Measurements from ENCODE around the gene PFKFB2. TPM values are rescaled to one million over a fixed set of nuclear protein-coding genes. Genes with fewer than 3 reads are reported as not detected.

The PFKFB2 gene
- total RNA-seq, 2 experiments from 2014 or later = 4.6 to 4.8 TPM

DNA sequence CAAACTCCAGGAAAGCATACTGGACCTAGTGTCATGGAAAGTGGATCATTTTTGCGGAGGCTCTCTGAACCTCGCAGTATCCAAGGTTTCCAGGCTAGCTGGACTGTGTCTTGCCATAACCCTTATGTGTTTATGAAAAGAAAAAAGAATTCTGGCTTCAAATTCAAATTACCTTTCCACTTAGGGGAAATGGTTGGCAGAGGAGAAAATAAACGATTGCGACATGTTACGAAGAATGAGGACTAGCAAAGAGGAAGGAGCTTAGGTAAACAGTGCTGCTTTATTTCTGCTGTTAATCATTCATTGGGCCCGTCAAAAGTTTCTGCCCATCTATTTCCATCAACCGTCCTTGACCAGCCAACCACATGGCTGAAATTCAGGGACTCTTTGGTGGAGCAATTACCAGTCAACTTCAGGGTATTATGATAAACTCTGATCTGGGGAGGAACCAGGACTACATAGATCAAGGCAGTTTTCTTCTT is 50.9 kb downstream of the PFKFB2 start, which contains the start of gene C4BPA:
Gene C4BPA (plus strand): TSS at position 342 of the 482 bp plus-strand sequence. CDS start 8,793 bp downstream, outside the sequence.
- POLR2A ChIA-PET = no interaction called here

DNA sequence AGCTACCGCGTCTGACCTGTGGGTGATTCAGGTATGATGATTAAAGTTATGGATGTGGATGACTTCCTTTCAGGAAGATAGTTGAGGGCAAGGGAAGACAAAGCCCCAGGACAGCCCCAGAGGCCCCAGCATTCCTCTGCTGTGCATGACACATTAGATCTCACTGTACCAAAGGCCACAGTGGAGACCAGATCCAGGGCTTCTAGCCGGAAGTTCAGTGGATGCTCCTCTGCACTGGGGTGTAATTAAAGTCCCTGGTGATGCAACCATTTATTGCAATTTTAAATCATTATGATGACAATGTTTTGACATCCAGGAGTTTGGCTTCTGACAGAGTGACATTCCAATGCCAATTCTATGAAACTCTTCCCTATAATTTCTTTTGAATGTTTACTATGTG is 55.9 kb downstream of the PFKFB2 start:
- ATAC-seq (ENCODE audit: low read depth) (no peak), DNase-seq (no peak)
- POLR2A ChIA-PET = no interaction called here
- Mint-ChIP-seq H3K27ac (no peak overlapping the region), H3K9me3 (peaks cover 2% of the 10 kb centered on the region), H3K27me3 (peaks cover 20% of the 10 kb centered on the region), H3K4me1 (peaks cover 3% of the 10 kb centered on the region), H3K4me3 (no peak overlapping the region), H3K36me3 (no peaks in the 10 kb centered on the region)

More for the DNA sequence above, 50.9 kb downstream of the PFKFB2 start, which contains the start of gene C4BPA:
- ATAC-seq (ENCODE audit: low read depth) = no peak
- peaks cover 10% of the 10 kb centered on the region for H3K27me3 Mint-ChIP-seq
- DNase-seq = no peak
- peaks cover 3% of the 10 kb centered on the region for H3K4me1 Mint-ChIP-seq
- no peak within 1 kb of the TSS for H3K27ac Mint-ChIP-seq
- peaks cover 4% of the 10 kb centered on the region for H3K9me3 Mint-ChIP-seq
- H3K36me3 Mint-ChIP-seq = peaks cover 6% of the 10 kb centered on the region
- no peak within 1 kb of the TSS for H3K4me3 Mint-ChIP-seq

DNA sequence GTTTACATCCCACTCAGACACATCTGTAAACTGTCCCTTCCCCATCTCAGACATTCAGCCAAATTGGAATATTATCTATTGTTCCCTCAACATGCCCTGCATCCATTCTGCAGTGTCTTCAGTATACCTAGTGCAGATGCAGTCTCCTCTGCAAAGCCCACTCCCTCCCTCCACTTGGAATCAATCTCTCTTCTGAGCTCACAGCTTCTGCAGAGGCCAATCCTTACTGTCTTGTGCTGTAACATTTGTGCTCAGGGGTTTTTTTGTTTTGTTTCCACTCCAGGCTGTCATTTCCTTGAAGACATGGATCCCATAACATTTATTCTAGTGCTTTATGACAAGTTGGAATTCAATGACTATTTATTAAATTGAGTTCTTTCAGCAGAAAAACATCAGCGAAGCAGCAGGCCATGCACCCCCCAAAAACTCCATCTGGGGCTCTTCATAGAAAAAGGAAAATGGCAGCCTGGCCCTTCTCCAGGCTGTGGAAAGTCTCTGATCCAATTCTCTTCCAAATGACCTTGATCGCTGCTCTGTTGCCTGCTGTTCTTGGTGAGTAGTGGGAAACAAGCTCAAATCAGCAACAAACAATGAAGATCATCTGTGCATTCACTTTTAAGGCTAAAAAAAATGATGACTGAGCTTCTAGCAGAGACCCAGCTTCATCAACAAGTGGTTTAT is 59.7 kb downstream of the PFKFB2 start:
- POLR2A ChIA-PET = no interaction called here
- Mint-ChIP-seq H3K27ac (no peak overlapping the region), H3K4me1 (no peaks in the 10 kb centered on the region), H3K4me3 (no peak overlapping the region), H3K9me3 (no peaks in the 10 kb centered on the region), H3K36me3 (no peaks in the 10 kb centered on the region), H3K27me3 (peaks cover 23% of the 10 kb centered on the region)
- DNase-seq (no peak), ATAC-seq (ENCODE audit: low read depth) (no peak)

DNA sequence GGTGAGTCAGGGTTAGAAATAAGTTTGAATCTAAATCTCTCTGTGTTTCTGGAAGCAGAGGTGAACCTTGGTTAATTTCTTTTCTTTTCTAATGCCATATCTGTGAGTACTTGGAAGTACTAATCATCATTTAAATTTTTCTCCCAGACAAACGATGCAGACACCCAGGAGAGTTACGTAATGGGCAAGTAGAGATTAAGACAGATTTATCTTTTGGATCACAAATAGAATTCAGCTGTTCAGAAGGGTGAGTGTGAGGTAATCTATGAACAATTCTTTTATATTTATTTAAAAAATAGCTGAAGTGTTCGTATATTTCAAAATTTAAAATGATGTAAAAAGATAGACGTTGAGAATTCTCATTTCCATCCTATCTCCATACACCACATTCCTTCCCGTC is 62.2 kb downstream of the PFKFB2 start:
- peaks cover 19% of the 10 kb centered on the region for H3K27me3 Mint-ChIP-seq
- no peaks in the 10 kb centered on the region for H3K36me3 Mint-ChIP-seq
- no peaks in the 10 kb centered on the region for H3K4me1 Mint-ChIP-seq
- no peak for DNase-seq
- no peak overlapping the region for H3K4me3 Mint-ChIP-seq
- ATAC-seq (ENCODE audit: low read depth) = no peak
- no peak overlapping the region for H3K27ac Mint-ChIP-seq
- POLR2A ChIA-PET = no interaction called here
- H3K9me3 Mint-ChIP-seq = no peaks in the 10 kb centered on the region

DNA sequence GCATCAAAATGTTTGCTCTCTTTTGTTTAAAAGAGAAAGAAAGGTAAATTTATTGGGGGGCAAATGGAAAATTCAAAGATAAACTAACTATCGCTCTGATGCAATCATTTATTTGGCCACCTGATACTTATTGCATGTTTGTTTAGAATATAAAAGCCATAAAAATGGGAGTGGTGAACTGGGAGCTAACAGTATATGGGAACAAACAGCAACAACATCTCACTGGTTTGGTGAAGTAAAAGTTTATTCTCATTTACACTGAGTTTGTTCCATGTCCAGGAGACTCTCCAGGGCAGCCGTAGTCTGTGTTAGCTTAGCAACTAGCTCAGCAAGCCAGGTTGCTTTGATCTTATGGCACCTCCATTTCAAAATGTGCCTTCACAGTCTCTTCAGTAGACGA is 71.3 kb downstream of the PFKFB2 start:
- H3K9me3 Mint-ChIP-seq = peaks cover 17% of the 10 kb centered on the region
- POLR2A ChIA-PET = no interaction called here
- peaks cover 7% of the 10 kb centered on the region for H3K36me3 Mint-ChIP-seq
- DNase-seq (no peak), ATAC-seq (ENCODE audit: low read depth) (no peak)
- peaks cover 2% of the 10 kb centered on the region for H3K27me3 Mint-ChIP-seq
- H3K27ac Mint-ChIP-seq = no peak overlapping the region
- no peaks in the 10 kb centered on the region for H3K4me1 Mint-ChIP-seq
- no peak overlapping the region for H3K4me3 Mint-ChIP-seq

DNA sequence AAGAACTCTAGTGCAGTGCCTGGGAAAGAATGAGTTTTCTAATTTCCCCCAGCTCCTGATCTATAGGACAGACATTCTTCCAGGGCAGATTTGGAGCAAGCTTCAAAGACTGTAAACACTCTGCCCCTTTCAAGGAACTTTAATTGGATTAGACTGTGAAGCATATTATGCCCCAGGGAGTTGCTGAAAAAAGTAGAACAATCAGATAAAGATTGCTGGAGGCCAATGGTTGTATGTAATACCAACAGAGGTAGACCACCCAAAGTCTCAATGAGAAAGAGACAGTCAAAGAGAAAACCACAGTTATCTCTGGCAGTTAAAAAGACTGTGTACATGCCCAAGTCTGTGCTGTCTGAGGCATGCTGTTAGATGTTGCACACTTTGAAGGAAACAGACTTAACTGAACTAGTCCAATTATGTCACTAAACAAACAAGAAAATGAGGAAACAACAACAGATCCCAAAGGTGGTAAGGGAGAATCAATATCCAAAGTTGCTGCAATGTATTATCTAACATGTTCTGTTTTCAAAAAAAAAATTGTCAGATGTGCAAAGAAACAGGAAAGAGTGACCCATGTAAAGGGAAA is 75.4 kb downstream of the PFKFB2 start:
- Mint-ChIP-seq H3K36me3 (peaks cover 9% of the 10 kb centered on the region), H3K27ac (no peak overlapping the region), H3K4me3 (no peak overlapping the region), H3K4me1 (no peaks in the 10 kb centered on the region), H3K27me3 (peaks cover 4% of the 10 kb centered on the region), H3K9me3 (peaks cover 20% of the 10 kb centered on the region)
- no peak for DNase-seq
- POLR2A ChIA-PET = no interaction called here
- no peak for ATAC-seq (ENCODE audit: low read depth)

DNA sequence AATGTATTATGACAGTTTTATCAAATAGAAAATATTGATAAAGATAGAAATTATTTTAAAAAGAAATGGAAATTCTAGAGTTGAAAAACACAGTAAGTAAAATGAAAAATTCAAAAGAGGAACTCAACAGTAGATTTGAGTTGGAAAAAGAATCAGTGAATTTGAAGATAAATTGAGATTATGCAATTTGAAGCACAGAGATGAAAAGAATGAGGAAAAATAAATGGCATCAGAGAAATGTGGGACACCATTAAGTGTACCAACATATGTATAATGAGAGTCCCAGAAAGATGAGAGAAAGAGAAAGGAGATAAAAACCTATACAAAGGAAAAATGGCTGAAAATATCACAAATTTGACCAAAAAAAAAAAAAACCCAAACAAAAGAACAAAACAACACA is 76.0 kb downstream of the PFKFB2 start:
- Mint-ChIP-seq H3K27ac (no peak overlapping the region), H3K4me3 (no peak overlapping the region), H3K9me3 (peaks cover 20% of the 10 kb centered on the region), H3K36me3 (peaks cover 9% of the 10 kb centered on the region), H3K27me3 (peaks cover 4% of the 10 kb centered on the region), H3K4me1 (no peaks in the 10 kb centered on the region)
- ATAC-seq (ENCODE audit: low read depth) = no peak
- POLR2A ChIA-PET = no interaction called here
- no peak for DNase-seq

Other genes with a start within 250 kb of the PFKFB2 start
- gene IL20, start 187.7 kb upstream of the PFKFB2 start, total RNA-seq = not detected
- gene IL24, start 155.8 kb upstream of the PFKFB2 start, total RNA-seq = not detected
- 100 to 1,000 TPM; 145 to 159 TPM for gene FCMR, start 131.3 kb upstream of the PFKFB2 start, total RNA-seq
- gene PIGR, start 106.8 kb upstream of the PFKFB2 start, total RNA-seq = not detected
- gene FCAMR, start 82.8 kb upstream of the PFKFB2 start, total RNA-seq = under 1 TPM in 1 of 2 experiments, not detected in 1; 0.22 TPM
- gene C1orf116, start 20.5 kb upstream of the PFKFB2 start, total RNA-seq = not detected
- gene YOD1, start 2.1 kb upstream of the PFKFB2 start, total RNA-seq = 10 to 100 TPM; 10.1 to 10.2 TPM
- 1 to 10 TPM; 1.0 to 2.7 TPM for gene C4BPB, start 35.6 kb downstream of the PFKFB2 start, total RNA-seq
- gene C4BPA, start 51.0 kb downstream of the PFKFB2 start, total RNA-seq = not detected

Measured in activated naive CD8-positive, alpha-beta T cell treated with anti-CD3 and anti-CD28 coated beads, Interleukin-2, amount 10 ng/mL, durations not matched to agents 7 days and 5 days (primary cell).